Right lobe of liver (tissue), 6 donors: ENCODE results near the gene CRYBG1. TPM values are rescaled to one million over a fixed set of nuclear protein-coding genes. Genes with fewer than 3 reads are reported as not detected.

Experiments used
- ATAC-seq, 4 donors: fragments of 200-7000 bp; cut with Tn5 transposase; one replicate each; pipeline ENCODE4 v1.9.1; 2020; ENCODE audit warnings: mild to moderate bottlenecking in 4 of 4, moderate library complexity in 4 of 4
- DNase-seq, 3 donors: peaks; one replicate each; pipeline ENCODE4 v3.0.0-alpha.2; 2020
- H3K27ac ChIP-seq, 3 donors: fragments of 200-600 bp; one replicate each; pipeline ENCODE4 v1.8.0; 2022
- H3K27me3 ChIP-seq, 2 donors: fragments of 200-600 bp; one replicate each; pipeline ENCODE4 v1.8.0; 2022
- H3K36me3 ChIP-seq, 4 donors: fragments of 200-600 bp; sonication (generic) in 1 of 4; one replicate each; pipeline versions ENCODE4 v1.5.1 to v1.8.0; 2017 to 2022; ENCODE audit warnings: control low read depth in 1 of 4
- H3K4me1 ChIP-seq, 4 donors: fragments of 200-600 bp; sonication (generic) in 1 of 4; one replicate each; pipeline versions ENCODE4 v1.5.1 to v1.8.0; 2017 to 2022; ENCODE audit warnings: control low read depth in 1 of 4
- H3K4me3 ChIP-seq, 3 donors: fragments of 200-600 bp; one replicate each; pipeline ENCODE4 v1.8.0; 2022
- H3K9me3 ChIP-seq, 4 donors: fragments of 200-600 bp; sonication (generic) in 1 of 4; one replicate each; pipeline versions ENCODE4 v1.5.1 to v1.8.0; 2017 to 2022; ENCODE audit warnings: control low read depth in 1 of 4
- CTCF ChIP-seq, 4 donors: fragments of 200-600 bp in 3 of 4; fragments of 450-650 bp in 1 of 4; IDR thresholded peaks; one replicate each; pipeline versions ENCODE4 v1.5.1 to v1.8.0; 2016 to 2022; ENCODE audit warnings: antibody characterized with exemption in 4 of 4, mild to moderate bottlenecking in 2 of 4
- POLR2A ChIP-seq: fragments of 450-650 bp; IDR thresholded peaks from one replicate; pipeline ENCODE4 v1.6.1; 2017; ENCODE audit warnings: antibody characterized with exemption, mild to moderate bottlenecking
- WGBS: methylation state at CpG from one replicate; pipeline ENCODE4 v1.1.6; 2018; ENCODE audit warnings: low coverage, low lambda C conversion rate; ENCODE audit not compliant: insufficient coverage; ENCODE audit errors: missing lambda C conversion rate; 5-methylcytosine and 5-hydroxymethylcytosine counted together
- intact Hi-C, 2 donors: fragments of 100-400 bp; cut with DNase I; formaldehyde crosslinking; loops; one replicate each; pipeline versions ENCODE4 v1.11.2 to v1.14.1; 2022
- total RNA-seq, 6 experiments: library from RNA; depleted of rRNA in 2 of 6; stranded (reverse); fragments of >200 nt in 2 of 6; fragmentation: NEBNext Ultra II Directional in 3 of 6; extraction: Animal tissue kit (Norgen Biotek cat#: 25700) in 3 of 6; gene quantifications; one replicate each; pipeline versions ENCODE4 v1.1.0 to v1.2.4, GENCODE V29; 2016 to 2023
- donor health status: DM: no; HTN: yes; CAD: no.
- donor health status: DM: no; HTN: no; CAD: no.
- donor health status: DM: no; HTN: no; CAD: no.
- donor health status: DM: no; HTN: yes; CAD: no.
- donor health status: DM: no; HTN: yes; CAD: no.

The CRYBG1 gene
- total RNA-seq, 6 experiments from 2014 or later, result 6.8 to 10.9 (median 7.9) TPM

GRCh38 chr6:106488494-106489370 lies 128.2 kb downstream of the CRYBG1 start:
- DNase-seq (no peak), ATAC-seq (no peak)
- WGBS, result 17% methylated on average over 1 of the region's 4 CpGs
- Histone ChIP-seq H3K9me3 (no peaks in the 10 kb centered on the region), H3K4me3 (no peak overlapping the region), H3K27ac (no peak overlapping the region), H3K27me3 (no peaks in the 10 kb centered on the region), H3K4me1 (no peaks in the 10 kb centered on the region), H3K36me3 (no peaks in the 10 kb centered on the region)
- intact Hi-C loops, result no loop called here
- no peak for TF ChIP-seq POLR2A
- no peak for TF ChIP-seq CTCF (IDR thresholded peaks at IDR 0.05)

GRCh38 chr6:106490030-106490429 lies 129.5 kb downstream of the CRYBG1 start:
- ATAC-seq (no peak), DNase-seq (no peak)
- no peaks in the 10 kb centered on the region for H3K27me3 ChIP-seq
- intact Hi-C loops, result no loop called here
- H3K4me3 ChIP-seq, result no peak overlapping the region
- H3K27ac ChIP-seq, result no peak overlapping the region
- WGBS, result 69% methylated on average over 1 of the region's 1 CpG
- no peaks in the 10 kb centered on the region for H3K4me1 ChIP-seq
- H3K36me3 ChIP-seq, result no peaks in the 10 kb centered on the region
- no peaks in the 10 kb centered on the region for H3K9me3 ChIP-seq
- no peak for TF ChIP-seq CTCF (IDR thresholded peaks at IDR 0.05)
- no peak for TF ChIP-seq POLR2A

GRCh38 chr6:106490436-106490835 lies 129.9 kb downstream of the CRYBG1 start:
- intact Hi-C loops, result no loop called here
- WGBS, result 61% methylated on average over 1 of the region's 1 CpG
- no peaks in the 10 kb centered on the region for H3K4me1 ChIP-seq
- ATAC-seq (no peak), DNase-seq (no peak)
- H3K4me3 ChIP-seq, result no peak overlapping the region
- no peaks in the 10 kb centered on the region for H3K27me3 ChIP-seq
- TF ChIP-seq CTCF (IDR thresholded peaks at IDR 0.05), result no peak
- TF ChIP-seq POLR2A, result no peak
- H3K27ac ChIP-seq, result no peak overlapping the region
- H3K36me3 ChIP-seq, result no peaks in the 10 kb centered on the region
- H3K9me3 ChIP-seq, result no peaks in the 10 kb centered on the region

- Histone ChIP-seq H3K4me3 (no peak overlapping the region), H3K36me3 (no peaks in the 10 kb centered on the region), H3K9me3 (no peaks in the 10 kb centered on the region), H3K27ac (no peak overlapping the region), H3K27me3 (no peaks in the 10 kb centered on the region), H3K4me1 (no peaks in the 10 kb centered on the region)
- 48% methylated on average over 3 of the region's 3 CpGs for WGBS
- no peak for DNase-seq
- intact Hi-C loops, result no loop called here
- TF ChIP-seq POLR2A, result no peak
- no peak for TF ChIP-seq CTCF (IDR thresholded peaks at IDR 0.05)
- ATAC-seq, result no peak
Observed at GRCh38 chr6:106490974-106491373, 130.5 kb downstream of the CRYBG1 start.
